HCT116 (cell line): ENCODE results near the gene NOTO. TPM values are rescaled to one million over a fixed set of nuclear protein-coding genes. Genes with fewer than 3 reads are reported as not detected.

ENCODE experiments used
- ATAC-seq: fragments of 200-7000 bp; cut with Tn5 transposase; 2 replicates; pipeline ENCODE4 v1.9.1; 2020; ENCODE audit warnings: mild to moderate bottlenecking, moderate library complexity
- BruUV-seq: library from RNA; stranded (reverse); fragments of 400-500 nt; replicated peaks from 2 replicates; lab custom pipeline; 2021; lab: Mats Ljungman, UMichigan
- CTCF ChIA-PET: fragments of 300-600 bp; sonication (Branson Sonifier 250); formaldehyde crosslinking; loops from one replicate; lab custom pipeline; 2021; ENCODE audit warnings: antibody characterized with exemption; lab: Charles Lee
- POLR2A ChIA-PET: fragments of 300-600, 350-600 bp; sonication (Branson Sonifier 250); formaldehyde crosslinking; loops from one replicate; lab custom pipeline; 2021; ENCODE audit warnings: antibody characterized with exemption; lab: Charles Lee
- RAD21 ChIA-PET, 2 experiments: fragments of 300-600 bp; sonication (Branson Sonifier 250); formaldehyde crosslinking; loops; one replicate each; lab custom pipeline; 2023; ENCODE audit warnings: low total read pairs in 2 of 2; ENCODE audit not compliant: uncharacterized antibody in 2 of 2, unreplicated experiment in 2 of 2, low non-redundant PET in 1 of 2; lab: Charles Lee
- DNase-seq: peaks from one replicate; pipeline ENCODE4 v3.0.0-alpha.2; 2010; ENCODE audit warnings: low read depth, low spot score
- H2AFZ ChIP-seq: fragments of 200-600 bp; shearing (Covaris generic), sonication (generic); 2 replicates; pipeline ENCODE4 v1.6.1; 2017; ENCODE audit warnings: low read depth, mixed run types, mixed read lengths, antibody characterized with exemption, low read length; ENCODE audit not compliant: poor library complexity, severe bottlenecking
- H3K27ac ChIP-seq: 2 replicates; pipeline ENCODE4 v1.5.1; 2012; ENCODE audit warnings: low read depth, low read length
- H3K27me3 ChIP-seq: fragments of 200-600 bp; sonication (generic); 2 replicates; pipeline ENCODE4 v1.6.1; 2016; ENCODE audit warnings: mixed run types, low read length, mixed read lengths; ENCODE audit not compliant: insufficient read depth
- H3K36me3 ChIP-seq, 2 experiments: fragments of 200-500 bp in 1 of 2; fragments of 200-600 bp in 1 of 2; sonication (Bioruptor generic) in 1 of 2; sonication (generic) in 1 of 2; 2 replicates each; pipeline versions ENCODE4 v1.5.1 to v1.6.1; 2014 to 2016; ENCODE audit warnings: low read length in 2 of 2, inconsistent platforms in 1 of 2, mixed read lengths in 1 of 2, mixed run types in 1 of 2; ENCODE audit not compliant: insufficient read depth in 2 of 2, control insufficient read depth in 1 of 2
- H3K4me1 ChIP-seq, 2 experiments: fragments of 200-600 bp in 1 of 2; sonication (generic) in 1 of 2; 2 replicates each; pipeline versions ENCODE4 v1.5.1 to v1.6.1; 2012 to 2017; ENCODE audit warnings: low read length in 2 of 2, inconsistent platforms in 1 of 2, mild to moderate bottlenecking in 1 of 2, mixed read lengths in 1 of 2, mixed run types in 1 of 2, moderate library complexity in 1 of 2; ENCODE audit not compliant: insufficient read depth in 2 of 2, control insufficient read depth in 1 of 2
- H3K4me2 ChIP-seq: fragments of 200-600 bp; sonication (generic); 2 replicates; pipeline ENCODE4 v1.6.1; 2017; ENCODE audit warnings: mixed run types, low read length, mixed read lengths
- H3K4me3 ChIP-seq, 2 experiments: fragments of 200-600 bp in 1 of 2; sonication (generic) in 1 of 2; replicated peaks in 1 of 2; 2 replicates each; pipeline ENCODE4 v1.5.1; 2011 to 2016; ENCODE audit warnings: low read length in 2 of 2, control low read depth in 1 of 2, low read depth in 1 of 2, mild to moderate bottlenecking in 1 of 2, mixed read lengths in 1 of 2, mixed run types in 1 of 2
- H3K79me2 ChIP-seq: fragments of 200-600 bp; sonication (generic); 2 replicates; pipeline ENCODE4 v1.6.1; 2017; ENCODE audit warnings: mild to moderate bottlenecking, mixed run types, low read length, moderate library complexity, mixed read lengths; ENCODE audit not compliant: insufficient read depth
- H3K9ac ChIP-seq: fragments of 200-600 bp; sonication (generic); 2 replicates; pipeline ENCODE4 v1.6.1; 2016; ENCODE audit warnings: low read length, mixed read lengths
- H3K9me2 ChIP-seq: fragments of 200-600 bp; sonication (generic), shearing (Covaris generic); 2 replicates; pipeline ENCODE4 v1.6.1; 2017; ENCODE audit warnings: mixed run types, mild to moderate bottlenecking, moderate library complexity; ENCODE audit not compliant: insufficient read depth
- H3K9me3 ChIP-seq, 2 experiments: fragments of 200-500 bp in 1 of 2; fragments of 200-600 bp in 1 of 2; sonication (Bioruptor generic) in 1 of 2; sonication (generic) in 1 of 2; 2 replicates each; pipeline ENCODE4 v1.6.1; 2014 to 2017; ENCODE audit warnings: low read length in 2 of 2, mixed read lengths in 2 of 2, inconsistent platforms in 1 of 2, low read depth in 1 of 2, mild to moderate bottlenecking in 1 of 2, mixed run types in 1 of 2, moderate library complexity in 1 of 2; ENCODE audit not compliant: control insufficient read depth in 1 of 2, insufficient read depth in 1 of 2
- H4K20me1 ChIP-seq: fragments of 200-600 bp; sonication (generic), shearing (Covaris generic); 2 replicates; pipeline ENCODE4 v1.6.1; 2017; ENCODE audit warnings: mixed run types, mild to moderate bottlenecking, moderate library complexity; ENCODE audit not compliant: insufficient read depth
- EGR1 ChIP-seq: IDR thresholded peaks from 2 replicates; pipeline ENCODE4 v1.6.1; 2012; ENCODE audit warnings: low read depth
- ELF1 ChIP-seq: IDR thresholded peaks from 2 replicates; pipeline ENCODE4 v1.6.1; 2012; ENCODE audit warnings: low read depth, borderline replicate concordance
- EZH2 ChIP-seq: fragments of 200-600 bp; sonication (generic); IDR thresholded peaks from 2 replicates; pipeline ENCODE4 v1.6.1; 2017; ENCODE audit warnings: antibody characterized with exemption, mixed run types
- EZH2phosphoT487 ChIP-seq: fragments of 200-600 bp; IDR thresholded peaks from 2 replicates; pipeline ENCODE4 v1.6.1; 2018; ENCODE audit warnings: antibody characterized with exemption, borderline replicate concordance
- FOSL1 ChIP-seq: IDR thresholded peaks from 2 replicates; pipeline ENCODE4 v1.6.1; 2012; ENCODE audit warnings: low read depth
- JUND ChIP-seq: IDR thresholded peaks from 2 replicates; pipeline ENCODE4 v1.6.1; 2012
- POLR2A ChIP-seq: IDR thresholded peaks from 2 replicates; pipeline ENCODE4 v1.7.0; 2011; ENCODE audit warnings: borderline replicate concordance; ENCODE audit not compliant: insufficient read depth, insufficient read length; ENCODE audit errors: extremely low read depth
- SIN3A ChIP-seq: IDR thresholded peaks from 2 replicates; pipeline ENCODE4 v1.6.1; 2012; ENCODE audit warnings: low read depth
- SP1 ChIP-seq: IDR thresholded peaks from 2 replicates; pipeline ENCODE4 v1.6.1; 2012; ENCODE audit warnings: low read depth
- SRF ChIP-seq: IDR thresholded peaks from 2 replicates; pipeline ENCODE4 v1.6.1; 2012; ENCODE audit warnings: low read depth
- YY1 ChIP-seq: IDR thresholded peaks from 2 replicates; pipeline ENCODE4 v1.6.1; 2011; ENCODE audit warnings: low read length, low read depth, moderate library complexity, mild to moderate bottlenecking; ENCODE audit not compliant: insufficient replicate concordance; ENCODE audit errors: extremely low read depth
- ZFX ChIP-seq: fragments of 450-650 bp; IDR thresholded peaks from 2 replicates; pipeline ENCODE4 v1.6.1; 2017
- ZNF274 ChIP-seq: fragments of 200-500 bp; sonication (Bioruptor generic); IDR thresholded peaks from 2 replicates; pipeline ENCODE4 v1.6.1; 2014; ENCODE audit warnings: mild to moderate bottlenecking, low read depth, low read length, inconsistent platforms
- intact Hi-C: fragments of 100-400 bp; cut with micrococcal nuclease; formaldehyde crosslinking; loops from 2 replicates; pipeline ENCODE4 v1.10.0; 2022
- total RNA-seq: library from RNA; stranded (reverse); gene quantifications from one replicate; pipeline ENCODE4 v1.2.1, GENCODE V29; 2021; ENCODE audit not compliant: unreplicated experiment
- TF ChIP-seq, protein P1 (sequence below): IDR thresholded peaks from 2 replicates; pipeline ENCODE4 v1.6.1; 2012; ENCODE audit warnings: low read depth

Gene NOTO
- total RNA-seq, 1 experiment from 2014 or later, result not detected

DNA sequence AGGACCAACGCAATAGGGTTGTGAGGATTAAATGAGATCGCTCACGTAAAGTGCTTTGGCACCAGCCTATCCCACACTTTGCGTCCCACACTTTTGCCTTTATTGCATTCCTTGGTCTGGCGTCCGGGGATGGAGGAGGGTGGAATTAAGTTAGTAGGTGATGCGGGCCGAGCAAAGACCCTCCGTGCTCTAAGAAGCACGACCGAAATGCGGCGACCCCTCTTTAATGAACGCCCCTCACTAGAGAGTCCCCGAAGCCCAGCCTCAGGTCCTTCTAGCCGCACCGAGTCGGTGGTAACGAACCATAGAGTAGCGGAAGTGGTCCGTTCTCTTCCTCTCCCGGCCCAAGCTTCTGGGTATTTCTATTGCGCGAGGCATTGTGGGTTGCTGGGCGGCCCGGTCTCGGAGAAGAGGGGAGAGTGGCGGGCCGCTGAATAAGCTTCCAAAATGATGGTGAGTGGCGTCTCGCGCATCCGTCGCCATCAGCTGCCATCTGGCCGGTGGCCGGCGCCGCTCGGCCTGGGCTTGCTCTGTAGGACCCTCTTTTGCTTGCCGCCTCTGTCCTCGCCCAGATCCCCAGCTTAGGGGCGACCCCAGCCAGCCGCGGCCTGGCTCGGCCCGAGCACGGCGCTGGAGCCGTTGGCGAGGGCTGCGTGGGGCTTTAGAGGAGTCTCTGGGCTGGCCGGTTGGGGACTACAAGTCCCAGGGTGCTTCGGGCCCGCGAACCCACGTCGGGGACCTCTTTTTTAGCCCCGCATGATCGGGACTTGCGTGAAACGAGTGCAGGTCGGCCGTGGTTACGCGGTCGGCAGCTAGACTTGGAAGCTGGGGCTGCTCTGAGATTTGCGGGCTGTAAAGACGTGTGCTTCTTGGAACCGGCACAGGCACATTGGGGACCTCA, 31.8 kb downstream of the NOTO start, which contains the start of gene CCT7 (continued):
- TF ChIP-seq JUND (no peak), SRF (no peak; the same call in 1 of the 2 replicates)
- TF ChIP-seq, all 23 proteins: peak for 8

DNA sequence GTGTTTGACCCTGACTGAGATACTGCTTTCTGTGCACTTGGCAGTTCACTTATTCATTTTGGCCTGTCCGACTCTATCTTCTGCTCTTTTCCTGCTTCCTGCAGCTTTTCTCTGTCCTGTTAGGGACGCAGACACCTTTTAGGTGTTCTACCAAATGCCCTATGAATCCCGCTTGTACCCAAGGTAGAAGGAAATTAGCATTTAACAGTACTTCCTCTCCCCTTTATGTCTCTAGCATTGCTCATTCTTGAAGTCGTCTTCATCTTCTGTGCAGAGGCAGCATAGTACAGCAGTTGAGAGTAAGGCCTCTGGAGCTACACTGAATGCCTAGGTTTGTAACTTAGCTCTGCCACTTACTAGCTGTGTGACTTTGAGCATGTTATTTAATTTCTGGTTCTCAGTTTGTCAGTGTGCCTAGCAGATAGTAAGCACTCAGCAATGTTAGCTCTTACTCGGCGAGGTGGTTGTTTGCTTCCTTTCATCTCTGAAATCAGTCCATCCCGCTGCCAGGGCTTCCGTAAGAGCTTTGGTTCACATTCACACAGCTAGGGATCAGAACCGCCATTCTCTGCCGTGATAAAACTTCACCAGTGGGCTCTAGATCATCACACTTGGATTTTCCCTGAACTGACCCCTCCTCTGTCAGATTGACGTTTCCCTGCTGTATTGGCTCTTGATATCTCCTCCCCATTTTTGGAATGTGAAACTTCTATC, 33.1 kb downstream of the NOTO start:
- Histone ChIP-seq H3K27ac (peak overlapping the region; percentile 88), H2AFZ (no peak overlapping the region), H3K9ac (peak overlapping the region; percentile 95), H3K4me3 (peak overlapping the region; percentile 90 to 93), H3K36me3 (peaks cover 26 to 39% of the 10 kb centered on the region in 2 experiments), H3K4me1 (peaks cover 10 to 27% of the 10 kb centered on the region in 2 experiments; a peak in 3 of 4 replicates), H3K4me2 (peak overlapping the region; percentile 87), H3K79me2 (peaks cover 66% of the 10 kb centered on the region), H3K27me3 (no peaks in the 10 kb centered on the region), H3K9me3 (no peaks in the 10 kb centered on the region), H3K9me2 (no peaks in the 10 kb centered on the region), H4K20me1 (peaks cover 26% of the 10 kb centered on the region; the same call in 1 of the 2 replicates)
- BruUV-seq, result no TSS peak
- RAD21 ChIA-PET, result no interaction called here
- no peak for ATAC-seq
- intact Hi-C loops, result loop anchor here (10.0 kb wide), 1 partner anchor 1219 kb away; the partner anchor contains the start of genes INO80B and WBP1
- no peak for TF ChIP-seq POLR2A
- POLR2A ChIA-PET, result no interaction called here
- CTCF ChIA-PET, result no interaction called here
- no peak for DNase-seq

DNA sequence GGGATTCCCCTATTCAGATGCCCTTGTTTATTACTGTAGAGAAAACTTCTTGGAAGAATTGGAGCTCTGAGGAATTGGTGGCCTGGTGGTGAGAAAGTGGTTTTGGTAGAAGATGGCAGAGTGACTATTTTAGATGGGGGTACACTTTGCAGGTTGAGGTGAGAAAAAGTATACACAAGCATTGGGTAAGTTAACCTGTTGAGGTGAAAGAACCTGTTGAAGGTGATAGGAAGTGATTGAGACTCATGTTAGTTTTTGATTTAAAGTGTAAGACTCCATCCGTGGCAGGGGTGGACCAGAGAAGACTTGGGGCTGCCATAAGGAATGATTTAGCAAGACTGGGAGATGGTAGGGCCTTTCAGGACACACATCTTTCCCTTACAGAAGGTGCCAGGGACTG, 34.8 kb downstream of the NOTO start:
- DNase-seq (no peak), ATAC-seq (no peak)
- Histone ChIP-seq H3K9me3 (no peaks in the 10 kb centered on the region), H3K36me3 (peaks cover 37 to 43% of the 10 kb centered on the region in 2 experiments), H3K27ac (no peak overlapping the region), H3K4me3 (no peak overlapping the region), H3K4me2 (peak overlapping the region; percentile 4; the same call in 1 of the 2 replicates), H3K9ac (no peak overlapping the region), H3K4me1 (peaks cover 10 to 27% of the 10 kb centered on the region in 2 experiments; a peak in 3 of 4 replicates), H4K20me1 (peaks cover 26% of the 10 kb centered on the region; the same call in 1 of the 2 replicates), H3K9me2 (no peaks in the 10 kb centered on the region), H3K79me2 (peaks cover 83% of the 10 kb centered on the region), H3K27me3 (no peaks in the 10 kb centered on the region), H2AFZ (no peak overlapping the region)
- no TSS peak for BruUV-seq
- CTCF ChIA-PET, result no interaction called here
- RAD21 ChIA-PET, result no interaction called here
- intact Hi-C loops, result loop anchor here (10.0 kb wide), 1 partner anchor 1218 kb away; the partner anchor contains the start of genes INO80B and WBP1
- POLR2A ChIA-PET, result interaction anchor here (1.0 kb wide), 1 partner anchor 26 kb away, joined by 3 read pairs; no protein-coding TSS in a partner anchor
- no peak for TF ChIP-seq SIN3A
- TF ChIP-seq FOSL1, result no peak
- no peak for TF ChIP-seq EZH2phosphoT487
- no peak for TF ChIP-seq SP1
- no peak for TF ChIP-seq EGR1
- TF ChIP-seq, protein P1, sequence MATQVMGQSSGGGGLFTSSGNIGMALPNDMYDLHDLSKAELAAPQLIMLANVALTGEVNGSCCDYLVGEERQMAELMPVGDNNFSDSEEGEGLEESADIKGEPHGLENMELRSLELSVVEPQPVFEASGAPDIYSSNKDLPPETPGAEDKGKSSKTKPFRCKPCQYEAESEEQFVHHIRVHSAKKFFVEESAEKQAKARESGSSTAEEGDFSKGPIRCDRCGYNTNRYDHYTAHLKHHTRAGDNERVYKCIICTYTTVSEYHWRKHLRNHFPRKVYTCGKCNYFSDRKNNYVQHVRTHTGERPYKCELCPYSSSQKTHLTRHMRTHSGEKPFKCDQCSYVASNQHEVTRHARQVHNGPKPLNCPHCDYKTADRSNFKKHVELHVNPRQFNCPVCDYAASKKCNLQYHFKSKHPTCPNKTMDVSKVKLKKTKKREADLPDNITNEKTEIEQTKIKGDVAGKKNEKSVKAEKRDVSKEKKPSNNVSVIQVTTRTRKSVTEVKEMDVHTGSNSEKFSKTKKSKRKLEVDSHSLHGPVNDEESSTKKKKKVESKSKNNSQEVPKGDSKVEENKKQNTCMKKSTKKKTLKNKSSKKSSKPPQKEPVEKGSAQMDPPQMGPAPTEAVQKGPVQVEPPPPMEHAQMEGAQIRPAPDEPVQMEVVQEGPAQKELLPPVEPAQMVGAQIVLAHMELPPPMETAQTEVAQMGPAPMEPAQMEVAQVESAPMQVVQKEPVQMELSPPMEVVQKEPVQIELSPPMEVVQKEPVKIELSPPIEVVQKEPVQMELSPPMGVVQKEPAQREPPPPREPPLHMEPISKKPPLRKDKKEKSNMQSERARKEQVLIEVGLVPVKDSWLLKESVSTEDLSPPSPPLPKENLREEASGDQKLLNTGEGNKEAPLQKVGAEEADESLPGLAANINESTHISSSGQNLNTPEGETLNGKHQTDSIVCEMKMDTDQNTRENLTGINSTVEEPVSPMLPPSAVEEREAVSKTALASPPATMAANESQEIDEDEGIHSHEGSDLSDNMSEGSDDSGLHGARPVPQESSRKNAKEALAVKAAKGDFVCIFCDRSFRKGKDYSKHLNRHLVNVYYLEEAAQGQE, result no peak
- TF ChIP-seq SRF, result no peak
- TF ChIP-seq ZNF274, result no peak
- no peak for TF ChIP-seq ZFX
- no peak for TF ChIP-seq ELF1
- TF ChIP-seq EZH2, result no peak
- no peak for TF ChIP-seq YY1
